Activated CD8-positive, alpha-beta T cell treated with anti-CD3 and anti-CD28 coated beads, Interleukin-2, amount 10 ng/mL, durations not matched to agents 7 days and 5 days (primary cell): ENCODE measurements around the gene TF. TPM values are rescaled to one million over a fixed set of nuclear protein-coding genes. Genes with fewer than 3 reads are reported as not detected.

Experiments
- ATAC-seq: fragments of 150-1000 bp; cut with Tn5 transposase; one replicate; pipeline ENCODE4 v1.10.0; 2021; ENCODE audit warnings: moderate library complexity
- CTCF ChIA-PET: fragments of 350-600 bp; sonication (Branson Sonifier 250); formaldehyde crosslinking; loops from one replicate; lab custom pipeline; 2021; ENCODE audit warnings: antibody characterized with exemption; lab: Charles Lee
- POLR2A ChIA-PET: fragments of 350-600 bp; sonication (Branson Sonifier 250); formaldehyde crosslinking; loops from one replicate; lab custom pipeline; 2021; ENCODE audit warnings: antibody characterized with exemption; lab: Charles Lee
- DNase-seq: peaks from one replicate; pipeline ENCODE4 v3.0.0-alpha.2; 2020
- H3K27ac Mint-ChIP-seq: one replicate; pipeline ENCODE4 v1.8.0; 2021; ENCODE audit warnings: mild to moderate bottlenecking, mixed read lengths
- H3K27me3 Mint-ChIP-seq: one replicate; pipeline ENCODE4 v1.8.0; 2021; ENCODE audit warnings: low read depth, mixed read lengths
- H3K36me3 Mint-ChIP-seq: one replicate; pipeline ENCODE4 v1.8.0; 2021; ENCODE audit warnings: low read depth, mixed read lengths
- H3K4me1 Mint-ChIP-seq: one replicate; pipeline ENCODE4 v1.8.0; 2021; ENCODE audit warnings: low read depth, mixed read lengths
- H3K4me3 Mint-ChIP-seq: one replicate; pipeline ENCODE4 v1.8.0; 2021; ENCODE audit warnings: mild to moderate bottlenecking, mixed read lengths
- H3K9me3 Mint-ChIP-seq: one replicate; pipeline ENCODE4 v1.8.0; 2022; ENCODE audit warnings: mixed read lengths; ENCODE audit not compliant: insufficient read depth
- total RNA-seq, 2 experiments: library from RNA; stranded (reverse); gene quantifications; one replicate each; pipeline ENCODE4 v1.2.3, GENCODE V29; 2021

The TF gene
- total RNA-seq, 2 experiments from 2014 or later = 0.03 to 0.05 TPM

- ChIA-PET POLR2A (no interaction called here), CTCF (no interaction called here)
- DNase-seq (no peak), ATAC-seq (no peak)
- Mint-ChIP-seq H3K4me1 (no peaks in the 10 kb centered on the region), H3K4me3 (no peak overlapping the region), H3K36me3 (no peaks in the 10 kb centered on the region), H3K27me3 (peaks cover 22% of the 10 kb centered on the region), H3K27ac (no peak overlapping the region), H3K9me3 (no peaks in the 10 kb centered on the region)
Observed at GRCh38 chr3:133749427-133750258, 3.5 kb downstream of the TF start.

GRCh38 chr3:133750259-133750656 is 4.1 kb downstream of the TF start:
- no peaks in the 10 kb centered on the region for H3K36me3 Mint-ChIP-seq
- H3K4me1 Mint-ChIP-seq = no peaks in the 10 kb centered on the region
- no peak for DNase-seq
- no peak for ATAC-seq
- peaks cover 17% of the 10 kb centered on the region for H3K27me3 Mint-ChIP-seq
- CTCF ChIA-PET = no interaction called here
- no peak overlapping the region for H3K4me3 Mint-ChIP-seq
- H3K27ac Mint-ChIP-seq = no peak overlapping the region
- no peaks in the 10 kb centered on the region for H3K9me3 Mint-ChIP-seq
- POLR2A ChIA-PET = no interaction called here

- H3K27ac Mint-ChIP-seq = no peak overlapping the region
- DNase-seq = no peak
- no peak overlapping the region for H3K4me3 Mint-ChIP-seq
- H3K9me3 Mint-ChIP-seq = no peaks in the 10 kb centered on the region
- no peaks in the 10 kb centered on the region for H3K4me1 Mint-ChIP-seq
- ChIA-PET CTCF (no interaction called here), POLR2A (no interaction called here)
- ATAC-seq = no peak
- no peaks in the 10 kb centered on the region for H3K27me3 Mint-ChIP-seq
- no peaks in the 10 kb centered on the region for H3K36me3 Mint-ChIP-seq
Observed at GRCh38 chr3:133753107-133753778, 7.0 kb downstream of the TF start.

- Mint-ChIP-seq H3K27ac (no peak overlapping the region), H3K9me3 (no peaks in the 10 kb centered on the region), H3K4me3 (no peak overlapping the region), H3K27me3 (no peaks in the 10 kb centered on the region), H3K36me3 (no peaks in the 10 kb centered on the region), H3K4me1 (no peaks in the 10 kb centered on the region)
- CTCF ChIA-PET = no interaction called here
- DNase-seq = no peak
- no peak for ATAC-seq
- POLR2A ChIA-PET = no interaction called here
Observed at GRCh38 chr3:133753779-133754164, 7.6 kb downstream of the TF start.

- ATAC-seq = no peak
- Mint-ChIP-seq H3K9me3 (no peaks in the 10 kb centered on the region), H3K36me3 (no peaks in the 10 kb centered on the region), H3K27me3 (no peaks in the 10 kb centered on the region), H3K4me3 (no peak overlapping the region), H3K27ac (no peak overlapping the region), H3K4me1 (no peaks in the 10 kb centered on the region)
- POLR2A ChIA-PET = no interaction called here
- no peak for DNase-seq
- CTCF ChIA-PET = no interaction called here
Observed at GRCh38 chr3:133754455-133754854, 8.3 kb downstream of the TF start.

- no peaks in the 10 kb centered on the region for H3K4me1 Mint-ChIP-seq
- DNase-seq (no peak), ATAC-seq (no peak)
- H3K4me3 Mint-ChIP-seq = no peak overlapping the region
- CTCF ChIA-PET = no interaction called here
- no peaks in the 10 kb centered on the region for H3K9me3 Mint-ChIP-seq
- no peaks in the 10 kb centered on the region for H3K36me3 Mint-ChIP-seq
- POLR2A ChIA-PET = no interaction called here
- no peak overlapping the region for H3K27ac Mint-ChIP-seq
- H3K27me3 Mint-ChIP-seq = no peaks in the 10 kb centered on the region
Observed at GRCh38 chr3:133754973-133755828, 9.0 kb downstream of the TF start.

- ATAC-seq = no peak
- Mint-ChIP-seq H3K36me3 (no peaks in the 10 kb centered on the region), H3K9me3 (no peaks in the 10 kb centered on the region), H3K27me3 (peaks cover 10% of the 10 kb centered on the region), H3K4me1 (no peaks in the 10 kb centered on the region), H3K4me3 (no peak overlapping the region), H3K27ac (no peak overlapping the region)
- ChIA-PET CTCF (no interaction called here), POLR2A (no interaction called here)
- no peak for DNase-seq
Observed at GRCh38 chr3:133756716-133757694, 10.8 kb downstream of the TF start.

GRCh38 chr3:133757701-133758567 is 11.7 kb downstream of the TF start:
- no peaks in the 10 kb centered on the region for H3K9me3 Mint-ChIP-seq
- no peak overlapping the region for H3K27ac Mint-ChIP-seq
- no peak for DNase-seq

GRCh38 chr3:133758568-133758928 is 12.4 kb downstream of the TF start:
- CTCF ChIA-PET = no interaction called here
- DNase-seq (no peak), ATAC-seq (no peak)
- peaks cover 20% of the 10 kb centered on the region for H3K27me3 Mint-ChIP-seq
- no peaks in the 10 kb centered on the region for H3K36me3 Mint-ChIP-seq
- POLR2A ChIA-PET = no interaction called here
- no peaks in the 10 kb centered on the region for H3K4me1 Mint-ChIP-seq
- no peak overlapping the region for H3K27ac Mint-ChIP-seq
- H3K4me3 Mint-ChIP-seq = no peak overlapping the region
- H3K9me3 Mint-ChIP-seq = no peaks in the 10 kb centered on the region

More at GRCh38 chr3:133757701-133758567, 11.7 kb downstream of the TF start:
- no peak for ATAC-seq
- H3K27me3 Mint-ChIP-seq = peaks cover 17% of the 10 kb centered on the region
- ChIA-PET CTCF (no interaction called here), POLR2A (no interaction called here)
- H3K36me3 Mint-ChIP-seq = no peaks in the 10 kb centered on the region
- no peaks in the 10 kb centered on the region for H3K4me1 Mint-ChIP-seq
- H3K4me3 Mint-ChIP-seq = no peak overlapping the region

- CTCF ChIA-PET = interaction anchor here (0.6 kb wide), 1 partner anchor 47 kb away, joined by 3 read pairs; no protein-coding TSS in a partner anchor
- H3K9me3 Mint-ChIP-seq = no peaks in the 10 kb centered on the region
Observed at GRCh38 chr3:133758964-133759739, 13.0 kb downstream of the TF start.

More at GRCh38 chr3:133758964-133759739, 13.0 kb downstream of the TF start:
- Mint-ChIP-seq H3K4me3 (no peak overlapping the region), H3K27me3 (peaks cover 24% of the 10 kb centered on the region), H3K4me1 (no peaks in the 10 kb centered on the region), H3K27ac (no peak overlapping the region), H3K36me3 (no peaks in the 10 kb centered on the region)
- DNase-seq (no peak), ATAC-seq (no peak)
- POLR2A ChIA-PET = no interaction called here
